Stimulated activated naive CD8-positive, alpha-beta T cell treated with anti-CD3 and anti-CD28 coated beads, Interleukin-15, Interleukin-2, amounts not matched to agents 100 ng/mL and 50 ng/mL, for 24 hours (primary cell): ENCODE data around the gene NFIX.
A peak's percentile ranks its signal among the peaks of the same experiment; 100 is the strongest.

Experiments used
- H3K27ac Mint-ChIP-seq: one replicate; pipeline ENCODE4 v1.8.0; 2021; ENCODE audit warnings: mild to moderate bottlenecking, mixed read lengths
- H3K27me3 Mint-ChIP-seq: one replicate; pipeline ENCODE4 v1.8.0; 2021; ENCODE audit warnings: mixed read lengths
- H3K36me3 Mint-ChIP-seq: one replicate; pipeline ENCODE4 v1.8.0; 2021; ENCODE audit warnings: low read depth, mixed read lengths
- H3K4me1 Mint-ChIP-seq: one replicate; pipeline ENCODE4 v1.8.0; 2021; ENCODE audit warnings: low read depth, mixed read lengths
- H3K4me3 Mint-ChIP-seq: one replicate; pipeline ENCODE4 v1.8.0; 2021; ENCODE audit warnings: mild to moderate bottlenecking, mixed read lengths
- H3K9me3 Mint-ChIP-seq: one replicate; pipeline ENCODE4 v1.8.0; 2021; ENCODE audit warnings: mixed read lengths

NFIX gene

GRCh38 chr19:13006431-13007281 is 11.4 kb downstream of the NFIX start:
- Mint-ChIP-seq H3K9me3 (no peaks in the 10 kb centered on the region), H3K4me3 (no peak overlapping the region), H3K4me1 (peaks cover 3% of the 10 kb centered on the region), H3K36me3 (no peaks in the 10 kb centered on the region), H3K27me3 (peaks cover 19% of the 10 kb centered on the region), H3K27ac (no peak overlapping the region)

DNA sequence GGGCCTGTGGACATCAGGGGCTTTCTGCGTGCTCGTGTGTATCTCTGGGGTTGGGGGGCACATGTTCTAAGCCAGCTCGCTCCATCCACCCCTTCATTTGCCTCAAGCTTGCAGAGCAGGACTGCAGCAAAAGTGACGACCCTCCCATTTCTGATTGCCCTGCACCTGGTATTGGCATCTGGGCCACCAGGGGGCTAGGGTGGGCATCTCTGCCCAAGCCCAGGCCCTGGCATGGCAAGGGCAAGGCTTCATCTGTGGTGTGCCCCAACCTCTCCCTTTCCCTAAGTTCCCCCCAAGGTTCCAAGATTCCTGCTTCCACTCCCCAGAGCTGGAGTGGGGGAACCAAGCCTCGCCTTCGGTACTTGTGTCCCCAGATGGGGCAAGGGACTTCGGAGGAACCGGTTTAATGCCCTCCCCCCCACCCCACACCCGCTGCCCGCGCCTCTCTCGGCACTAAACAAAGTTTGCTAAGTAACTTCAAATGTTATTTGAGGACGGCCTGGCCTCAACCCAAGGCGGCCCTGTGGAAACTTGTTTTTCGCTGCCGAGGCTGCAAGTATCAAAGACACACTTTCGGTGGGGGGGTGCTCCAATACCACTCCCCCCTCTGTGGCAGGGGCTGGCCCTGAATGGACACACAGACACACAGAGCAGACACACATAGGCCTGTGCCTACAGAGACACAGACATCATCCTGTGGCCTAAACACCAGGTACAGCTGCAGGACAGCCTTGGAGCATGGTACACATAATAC is 12.2 kb downstream of the NFIX start:
- no peak overlapping the region for H3K27ac Mint-ChIP-seq
- H3K27me3 Mint-ChIP-seq = peaks cover 23% of the 10 kb centered on the region
- no peaks in the 10 kb centered on the region for H3K9me3 Mint-ChIP-seq
- H3K4me3 Mint-ChIP-seq = no peak overlapping the region
- peaks cover 9% of the 10 kb centered on the region for H3K4me1 Mint-ChIP-seq
- H3K36me3 Mint-ChIP-seq = peaks cover under 1% of the 10 kb centered on the region

- H3K4me1 Mint-ChIP-seq = peaks cover 23% of the 10 kb centered on the region
- H3K27me3 Mint-ChIP-seq = peaks cover 36% of the 10 kb centered on the region
- H3K36me3 Mint-ChIP-seq = peaks cover 6% of the 10 kb centered on the region
- H3K27ac Mint-ChIP-seq = no peak overlapping the region
- no peak overlapping the region for H3K4me3 Mint-ChIP-seq
- H3K9me3 Mint-ChIP-seq = no peaks in the 10 kb centered on the region
These were observed 13.9 kb downstream of the NFIX start for GRCh38 chr19:13008926-13009787.

GRCh38 chr19:13010038-13010991 is 15.0 kb downstream of the NFIX start:
- H3K4me3 Mint-ChIP-seq = no peak overlapping the region
- peaks cover 30% of the 10 kb centered on the region for H3K4me1 Mint-ChIP-seq
- no peaks in the 10 kb centered on the region for H3K9me3 Mint-ChIP-seq
- no peak overlapping the region for H3K27ac Mint-ChIP-seq
- H3K27me3 Mint-ChIP-seq = peaks cover 46% of the 10 kb centered on the region
- H3K36me3 Mint-ChIP-seq = peaks cover 6% of the 10 kb centered on the region

GRCh38 chr19:13010992-13011652 is 15.8 kb downstream of the NFIX start:
- Mint-ChIP-seq H3K9me3 (no peaks in the 10 kb centered on the region), H3K36me3 (peaks cover 6% of the 10 kb centered on the region), H3K27me3 (peaks cover 52% of the 10 kb centered on the region), H3K27ac (no peak overlapping the region), H3K4me3 (no peak overlapping the region), H3K4me1 (peaks cover 30% of the 10 kb centered on the region)

DNA sequence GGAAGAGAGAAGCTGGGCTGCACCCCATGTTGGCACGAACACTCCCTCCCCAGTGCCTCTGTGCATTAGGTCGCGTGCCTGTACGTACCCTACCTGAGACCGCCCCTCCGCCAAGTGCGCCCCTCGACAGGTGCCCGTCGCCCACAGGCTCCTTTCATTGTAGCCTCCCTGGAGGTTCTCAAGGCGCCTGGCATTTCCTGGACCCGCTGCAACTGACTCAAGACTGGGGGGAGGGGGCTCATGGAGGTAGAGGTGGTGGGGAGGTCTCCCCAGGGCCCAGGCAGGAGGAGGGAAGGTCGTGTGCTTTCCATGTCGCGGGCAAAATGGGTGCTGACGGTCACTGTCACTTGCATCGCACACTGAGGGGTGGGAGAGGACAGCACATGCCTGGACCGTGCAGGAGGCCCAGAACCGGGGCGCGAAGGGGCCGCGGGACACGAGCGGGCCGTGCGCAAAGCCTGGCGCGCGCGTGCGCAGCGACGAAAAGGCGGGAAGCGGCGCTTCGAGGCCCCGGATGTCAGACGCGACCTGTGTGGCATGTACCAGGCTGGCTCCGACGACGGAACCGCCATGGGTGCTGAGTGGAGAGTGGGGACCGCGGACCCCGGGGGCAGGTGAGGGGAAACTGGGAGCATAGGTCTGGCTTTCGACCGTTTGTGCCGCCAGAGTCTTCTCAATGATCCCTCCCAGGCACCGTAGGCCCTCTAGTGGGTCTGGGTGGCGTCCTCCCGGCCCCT is 16.5 kb downstream of the NFIX start:
- H3K4me1 Mint-ChIP-seq = peaks cover 30% of the 10 kb centered on the region
- H3K9me3 Mint-ChIP-seq = no peaks in the 10 kb centered on the region
- H3K4me3 Mint-ChIP-seq = no peak overlapping the region
- peaks cover 58% of the 10 kb centered on the region for H3K27me3 Mint-ChIP-seq
- peaks cover 6% of the 10 kb centered on the region for H3K36me3 Mint-ChIP-seq
- no peak overlapping the region for H3K27ac Mint-ChIP-seq

DNA sequence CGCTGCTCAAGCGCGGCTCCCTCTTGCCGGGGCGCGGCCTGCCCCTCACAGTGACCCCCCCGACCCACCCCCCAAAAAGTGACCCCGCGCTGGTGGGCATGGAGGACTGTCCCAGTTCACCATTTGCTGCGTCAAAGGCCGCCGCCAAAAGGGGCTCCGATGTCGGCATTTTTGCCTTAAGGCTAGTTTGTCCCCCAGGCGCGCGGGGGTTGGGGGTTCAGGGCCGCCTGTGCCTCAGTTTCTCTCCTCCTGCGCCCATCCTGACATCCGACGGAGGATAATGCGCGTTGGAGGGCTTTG is 17.1 kb downstream of the NFIX start:
- H3K27ac Mint-ChIP-seq = peak overlapping the region; percentile 97
- H3K4me3 Mint-ChIP-seq = peak overlapping the region; percentile 86
- peaks cover 30% of the 10 kb centered on the region for H3K4me1 Mint-ChIP-seq
- H3K27me3 Mint-ChIP-seq = peaks cover 63% of the 10 kb centered on the region
- H3K36me3 Mint-ChIP-seq = peaks cover 6% of the 10 kb centered on the region
- H3K9me3 Mint-ChIP-seq = no peaks in the 10 kb centered on the region

GRCh38 chr19:13012690-13013608 is 17.7 kb downstream of the NFIX start:
- peaks cover 69% of the 10 kb centered on the region for H3K27me3 Mint-ChIP-seq

GRCh38 chr19:13013649-13014048 is 18.4 kb downstream of the NFIX start:
- Mint-ChIP-seq H3K9me3 (no peaks in the 10 kb centered on the region), H3K27ac (peak overlapping the region; percentile 76), H3K36me3 (peaks cover 6% of the 10 kb centered on the region), H3K4me3 (peak overlapping the region; percentile 86), H3K27me3 (peaks cover 69% of the 10 kb centered on the region), H3K4me1 (peaks cover 30% of the 10 kb centered on the region)

More at GRCh38 chr19:13012690-13013608, 17.7 kb downstream of the NFIX start:
- H3K9me3 Mint-ChIP-seq = no peaks in the 10 kb centered on the region
- peak overlapping the region; percentile 97 for H3K27ac Mint-ChIP-seq
- peaks cover 30% of the 10 kb centered on the region for H3K4me1 Mint-ChIP-seq
- peaks cover 6% of the 10 kb centered on the region for H3K36me3 Mint-ChIP-seq
- peak overlapping the region; percentile 86 for H3K4me3 Mint-ChIP-seq

DNA sequence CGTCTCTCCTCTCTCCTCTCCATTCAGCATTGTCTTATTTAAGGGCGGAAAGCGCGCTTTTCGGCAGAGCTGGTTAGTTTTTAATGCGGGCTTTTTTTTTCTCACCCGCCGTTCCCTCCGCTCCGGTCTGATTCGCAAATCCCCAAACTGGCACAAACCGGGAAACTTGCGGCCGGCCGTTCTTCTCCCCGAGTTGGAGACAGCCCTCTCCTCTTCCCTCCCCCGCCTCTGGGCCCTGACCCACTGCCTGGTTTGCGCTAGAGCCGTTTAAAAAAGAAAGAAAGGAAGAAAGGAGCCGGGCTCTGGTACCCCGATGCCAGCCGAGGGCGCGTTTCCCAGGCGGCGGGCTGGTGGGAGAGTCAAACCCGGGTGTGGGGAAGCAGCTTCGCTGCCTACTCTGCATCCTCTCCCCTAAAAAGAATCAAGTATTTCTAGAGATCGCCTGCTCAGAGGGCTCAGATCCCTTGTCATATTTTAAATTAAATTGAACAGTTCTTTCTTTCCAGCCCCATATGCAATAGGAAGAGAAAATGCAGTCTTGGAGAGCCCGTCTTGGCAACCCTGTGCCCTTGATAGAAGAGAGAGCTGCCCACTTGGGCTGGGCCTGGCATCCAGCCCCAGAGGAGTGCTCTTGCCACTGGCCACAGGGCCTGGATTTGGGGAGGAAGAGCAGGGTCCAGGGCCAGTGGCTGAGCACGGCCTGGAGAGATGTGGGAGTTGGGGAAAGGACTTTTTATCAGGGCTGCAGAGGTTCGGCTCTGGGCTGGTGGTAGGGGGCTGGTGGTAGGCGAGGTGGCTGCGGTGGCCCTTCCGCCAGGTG is 19.0 kb downstream of the NFIX start:
- Mint-ChIP-seq H3K27ac (peak overlapping the region; percentile 76), H3K9me3 (no peaks in the 10 kb centered on the region), H3K4me1 (peaks cover 30% of the 10 kb centered on the region), H3K4me3 (peak overlapping the region; percentile 86), H3K27me3 (peaks cover 65% of the 10 kb centered on the region), H3K36me3 (peaks cover 6% of the 10 kb centered on the region)

DNA sequence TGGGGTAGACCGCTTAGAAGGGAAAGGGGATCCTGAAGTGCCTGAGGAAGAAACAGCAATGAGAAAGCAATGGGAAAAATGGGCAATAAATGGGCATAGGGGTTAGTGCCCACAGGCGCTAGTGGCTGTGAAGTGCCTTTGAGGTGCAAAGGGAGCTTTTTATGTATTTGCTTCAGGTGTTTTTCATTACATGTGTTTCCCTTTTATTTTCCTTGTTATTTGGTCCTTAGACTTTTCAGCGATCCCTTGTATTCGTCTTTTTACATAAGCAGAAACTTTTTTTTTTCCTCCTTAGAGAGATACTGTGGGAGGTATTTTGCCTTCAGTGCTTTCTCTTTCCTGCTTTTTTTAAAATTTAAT is 19.6 kb downstream of the NFIX start:
- H3K27ac Mint-ChIP-seq = no peak overlapping the region
- H3K9me3 Mint-ChIP-seq = no peaks in the 10 kb centered on the region

More for the DNA sequence above, 19.6 kb downstream of the NFIX start:
- peak overlapping the region; percentile 86 for H3K4me3 Mint-ChIP-seq
- peaks cover 30% of the 10 kb centered on the region for H3K4me1 Mint-ChIP-seq
- H3K27me3 Mint-ChIP-seq = peaks cover 64% of the 10 kb centered on the region
- peaks cover 6% of the 10 kb centered on the region for H3K36me3 Mint-ChIP-seq
